Stimulated activated CD8-positive, alpha-beta memory T cell treated with anti-CD3 and anti-CD28 coated beads, Interleukin-7, amount 100 ng/mL, for 48 hours (primary cell): ENCODE data around the gene CCL5.
A peak's percentile ranks its signal among the peaks of the same experiment; 100 is the strongest.
"Not testable (repeated sequence)": the region's sequence is repeated elsewhere in the genome, so short reads cannot be mapped to it uniquely, and the experiment has no call there.

Source experiments
- DNase-seq, 2 donors: peaks; one replicate each; pipeline ENCODE4 v3.0.0-alpha.2; 2020; ENCODE audit warnings: low read depth in 1 of 2; ENCODE audit errors: extremely low read depth in 1 of 2

Gene CCL5

GRCh38 chr17:35898283-35899070 lies 18.3 kb upstream of the CCL5 start:
- DNase-seq, result peak in 1 of 2 donors; percentile 68

GRCh38 chr17:35897772-35898171 lies 17.6 kb upstream of the CCL5 start:
- not testable (repeated sequence) for DNase-seq

GRCh38 chr17:35895636-35896587 lies 15.8 kb upstream of the CCL5 start:
- DNase-seq, result peak in 1 of 2 donors; percentile 57

GRCh38 chr17:35894206-35894605 lies 14.0 kb upstream of the CCL5 start:
- no peak for DNase-seq

GRCh38 chr17:35893751-35894150 lies 13.6 kb upstream of the CCL5 start:
- DNase-seq, result no peak

GRCh38 chr17:35892091-35893035 lies 12.2 kb upstream of the CCL5 start:
- DNase-seq, result peak; percentile 52 to 69

GRCh38 chr17:35891269-35891668 lies 11.1 kb upstream of the CCL5 start:
- no peak for DNase-seq

GRCh38 chr17:35890774-35891155 lies 10.6 kb upstream of the CCL5 start:
- DNase-seq, result peak in 1 of 2 donors; percentile 39

GRCh38 chr17:35889818-35890773 lies 9.9 kb upstream of the CCL5 start:
- no peak for DNase-seq

- no peak for DNase-seq
These were observed 9.1 kb upstream of the CCL5 start for GRCh38 chr17:35889241-35889640.

- DNase-seq, result no peak
These were observed 1.8 kb downstream of the CCL5 start for GRCh38 chr17:35878361-35878760.

- no peak for DNase-seq
These were observed 2.7 kb downstream of the CCL5 start for GRCh38 chr17:35877345-35878029.

GRCh38 chr17:35876534-35876933 lies 3.6 kb downstream of the CCL5 start:
- no peak for DNase-seq

GRCh38 chr17:35875800-35876139 lies 4.4 kb downstream of the CCL5 start:
- DNase-seq, result no peak

- DNase-seq, result no peak
These were observed 4.9 kb downstream of the CCL5 start for GRCh38 chr17:35875072-35875799.

GRCh38 chr17:35872196-35872980 lies 7.8 kb downstream of the CCL5 start:
- no peak for DNase-seq

- no peak for DNase-seq
These were observed 9.0 kb downstream of the CCL5 start for GRCh38 chr17:35870906-35871819.
